Hepatocyte (in vitro differentiated cells): Measurements from ENCODE around the gene FAM78A. TPM values are rescaled to one million over a fixed set of nuclear protein-coding genes. Genes with fewer than 3 reads are reported as not detected.

Experiments used
- DNase-seq: peaks from one replicate; pipeline ENCODE4 v3.0.0-alpha.2; 2016; ENCODE audit warnings: low spot score
- H2AFZ ChIP-seq: fragments of 200-600 bp; sonication (generic); 2 replicates; pipeline ENCODE4 v1.6.0; 2016; ENCODE audit warnings: antibody characterized with exemption, mild to moderate bottlenecking
- H3K27ac ChIP-seq: fragments of 200-600 bp; sonication (generic); 2 replicates; pipeline ENCODE4 v1.5.1; 2016; ENCODE audit warnings: mild to moderate bottlenecking
- H3K27me3 ChIP-seq: fragments of 200-600 bp; sonication (generic); 2 replicates; pipeline ENCODE4 v1.6.1; 2016
- H3K36me3 ChIP-seq: fragments of 200-600 bp; sonication (generic); replicated peaks from 2 replicates; pipeline ENCODE4 v1.5.1; 2016; ENCODE audit warnings: low read depth; ENCODE audit not compliant: insufficient read depth
- H3K4me1 ChIP-seq: fragments of 200-600 bp; sonication (generic); 2 replicates; pipeline ENCODE4 v1.5.1; 2016; ENCODE audit warnings: mild to moderate bottlenecking, moderate library complexity; ENCODE audit not compliant: insufficient read depth
- H3K4me2 ChIP-seq: fragments of 200-600 bp; sonication (generic); 2 replicates; pipeline ENCODE4 v1.6.0; 2016
- H3K4me3 ChIP-seq: fragments of 200-600 bp; sonication (generic); 2 replicates; pipeline ENCODE4 v1.5.1; 2016; ENCODE audit warnings: mild to moderate bottlenecking
- H3K79me2 ChIP-seq: fragments of 200-600 bp; sonication (generic); 2 replicates; pipeline ENCODE4 v1.6.0; 2017; ENCODE audit warnings: mild to moderate bottlenecking
- H3K9me2 ChIP-seq: fragments of 200-600 bp; sonication (generic); replicated peaks from 2 replicates; pipeline ENCODE4 v1.6.0; 2017; ENCODE audit warnings: mild to moderate bottlenecking; ENCODE audit not compliant: insufficient read depth
- H3K9me3 ChIP-seq: fragments of 200-600 bp; sonication (generic); 2 replicates; pipeline ENCODE4 v1.5.1; 2016; ENCODE audit warnings: low read depth, mild to moderate bottlenecking
- H4K20me1 ChIP-seq: fragments of 200-600 bp; sonication (generic); 2 replicates; pipeline ENCODE4 v1.6.0; 2016; ENCODE audit warnings: mild to moderate bottlenecking; ENCODE audit not compliant: insufficient read depth, poor library complexity, severe bottlenecking
- CTCF ChIP-seq: fragments of 200-600 bp; sonication (generic); IDR thresholded peaks from 2 replicates; pipeline ENCODE4 v1.5.1; 2016; ENCODE audit warnings: antibody characterized with exemption, mild to moderate bottlenecking; ENCODE audit not compliant: poor library complexity
- EZH2 ChIP-seq: fragments of 200-600 bp; sonication (generic); IDR thresholded peaks from 2 replicates; pipeline ENCODE4 v1.6.1; 2016; ENCODE audit warnings: antibody characterized with exemption, mild to moderate bottlenecking, borderline replicate concordance
- EZH2phosphoT487 ChIP-seq: fragments of 200-600 bp; sonication (generic); IDR thresholded peaks from one replicate; pipeline ENCODE4 v1.6.1; 2018; ENCODE audit warnings: antibody characterized with exemption, mild to moderate bottlenecking, low read depth, moderate library complexity; ENCODE audit not compliant: unreplicated experiment, severe bottlenecking
- WGBS: methylation state at CpG from one replicate; pipeline ENCODE4 v1.1.6; 2016; ENCODE audit warnings: low lambda C conversion rate; ENCODE audit errors: missing lambda C conversion rate; 5-methylcytosine and 5-hydroxymethylcytosine counted together
- polyA plus RNA-seq: library from polyadenylated mRNA; unstranded; fragments of >200 nt; fragmentation: Nextera tagmentation; extraction: Ambion mirVana; gene quantifications from 2 replicates; pipeline ENCODE4 v1.2.1, GENCODE V29; 2016
- total RNA-seq: library from RNA; depleted of rRNA; stranded (reverse); fragments of >200 nt; gene quantifications from 2 replicates; pipeline ENCODE4 v1.2.3, GENCODE V29; 2014

FAM78A gene
- 0.27 and 0.52 TPM in 2 replicates for total RNA-seq
- 0.61 TPM in 1 of 2 replicates, not detected in the other for polyA plus RNA-seq

GRCh38 chr9:131276094-131276888 is at the start of gene FAM78A:
Gene FAM78A (minus strand): TSS chr9:131276510. CDS start chr9:131276179, 331 bp downstream.
- Histone ChIP-seq H3K27me3 (peaks cover 38% of the 10 kb centered on the region), H3K27ac (no peak within 1 kb of the TSS), H4K20me1 (no peaks in the 10 kb centered on the region), H3K36me3 (no peaks in the 10 kb centered on the region), H3K9me3 (no peaks in the 10 kb centered on the region), H3K4me2 (peak within 1 kb of the TSS; percentile 99), H3K79me2 (no peaks in the 10 kb centered on the region), H3K4me3 (peak within 1 kb of the TSS; percentile 64), H3K4me1 (peaks cover 4% of the 10 kb centered on the region), H3K9me2 (no peaks in the 10 kb centered on the region), H2AFZ (peak within 1 kb of the TSS; percentile 68)
- peak; percentile 35 for DNase-seq
- peak; percentile 54 for TF ChIP-seq EZH2
- TF ChIP-seq EZH2phosphoT487 = peak; percentile 56
- no peak for TF ChIP-seq CTCF
- 17% methylated on average over 54 of the region's 76 CpGs for WGBS

- H3K4me1 ChIP-seq = no peaks in the 10 kb centered on the region
- TF ChIP-seq EZH2 (no peak), EZH2phosphoT487 (no peak)
- no peaks in the 10 kb centered on the region for H3K79me2 ChIP-seq
- no peaks in the 10 kb centered on the region for H3K9me2 ChIP-seq
- H4K20me1 ChIP-seq = no peaks in the 10 kb centered on the region
- no peak overlapping the region for H2AFZ ChIP-seq
- H3K4me3 ChIP-seq = no peak overlapping the region
- H3K36me3 ChIP-seq = no peaks in the 10 kb centered on the region
- WGBS = 91% methylated on average over 21 of the region's 21 CpGs
- no peak for DNase-seq
- H3K4me2 ChIP-seq = no peak overlapping the region
- H3K9me3 ChIP-seq = no peaks in the 10 kb centered on the region
- H3K27me3 ChIP-seq = no peaks in the 10 kb centered on the region
- no peak overlapping the region for H3K27ac ChIP-seq
Measured at GRCh38 chr9:131324736-131325679, 48.7 kb upstream of the FAM78A start.

- Histone ChIP-seq H3K4me2 (no peak overlapping the region), H3K9me2 (no peaks in the 10 kb centered on the region), H3K36me3 (no peaks in the 10 kb centered on the region), H3K4me3 (no peak overlapping the region), H2AFZ (no peak overlapping the region), H3K27ac (no peak overlapping the region), H4K20me1 (no peaks in the 10 kb centered on the region), H3K79me2 (no peaks in the 10 kb centered on the region), H3K27me3 (no peaks in the 10 kb centered on the region), H3K9me3 (no peaks in the 10 kb centered on the region), H3K4me1 (no peaks in the 10 kb centered on the region)
- DNase-seq = no peak
- no peak for TF ChIP-seq EZH2
- TF ChIP-seq CTCF = no peak
- no peak for TF ChIP-seq EZH2phosphoT487
- WGBS = 82% methylated on average over 8 of the region's 8 CpGs
Measured at GRCh38 chr9:131323629-131324028, 47.3 kb upstream of the FAM78A start.
